ENCODE data around the gene C12orf60. TPM values are rescaled to one million over a fixed set of nuclear protein-coding genes. Genes with fewer than 3 reads are reported as not detected.
A peak's percentile ranks its signal among the peaks of the same experiment; 100 is the strongest.

The C12orf60 gene
- polyA plus RNA-seq, 3 donors = 0.11 to 0.46 TPM; not detected in 1

- H3K27me3 ChIP-seq (ENCODE audit: control insufficient read depth in 2 of 2, insufficient read depth in 2 of 2, low read length in 2 of 2) = peaks cover 0 to 2% of the 10 kb centered on the region in 2 donors
- H4K20me1 ChIP-seq (ENCODE audit: insufficient read depth, low read length) = no peaks in the 10 kb centered on the region
- peaks cover 0 to 13% (median 5%) of the 10 kb centered on the region in 3 donors for H3K27me3 Mint-ChIP-seq (ENCODE audit: low read depth in 3 of 3)
- DNase-seq = peak; percentile 2 to 18 (median 18)
- H3K4me1 Mint-ChIP-seq = no peaks in the 10 kb centered on the region
- H3K79me2 ChIP-seq (ENCODE audit: insufficient read depth, low read length) = no peaks in the 10 kb centered on the region
- no peak overlapping the region for H3K27ac Mint-ChIP-seq
- no peak overlapping the region for H3K4me2 ChIP-seq (replicated peaks; ENCODE audit: extremely low read depth, low read length, poor library complexity, severe bottlenecking)
- TF ChIP-seq, protein P1, sequence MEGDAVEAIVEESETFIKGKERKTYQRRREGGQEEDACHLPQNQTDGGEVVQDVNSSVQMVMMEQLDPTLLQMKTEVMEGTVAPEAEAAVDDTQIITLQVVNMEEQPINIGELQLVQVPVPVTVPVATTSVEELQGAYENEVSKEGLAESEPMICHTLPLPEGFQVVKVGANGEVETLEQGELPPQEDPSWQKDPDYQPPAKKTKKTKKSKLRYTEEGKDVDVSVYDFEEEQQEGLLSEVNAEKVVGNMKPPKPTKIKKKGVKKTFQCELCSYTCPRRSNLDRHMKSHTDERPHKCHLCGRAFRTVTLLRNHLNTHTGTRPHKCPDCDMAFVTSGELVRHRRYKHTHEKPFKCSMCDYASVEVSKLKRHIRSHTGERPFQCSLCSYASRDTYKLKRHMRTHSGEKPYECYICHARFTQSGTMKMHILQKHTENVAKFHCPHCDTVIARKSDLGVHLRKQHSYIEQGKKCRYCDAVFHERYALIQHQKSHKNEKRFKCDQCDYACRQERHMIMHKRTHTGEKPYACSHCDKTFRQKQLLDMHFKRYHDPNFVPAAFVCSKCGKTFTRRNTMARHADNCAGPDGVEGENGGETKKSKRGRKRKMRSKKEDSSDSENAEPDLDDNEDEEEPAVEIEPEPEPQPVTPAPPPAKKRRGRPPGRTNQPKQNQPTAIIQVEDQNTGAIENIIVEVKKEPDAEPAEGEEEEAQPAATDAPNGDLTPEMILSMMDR (IDR thresholded peaks at IDR 0.05) = no peak
- no peak overlapping the region for H2AFZ ChIP-seq (ENCODE audit: insufficient read depth, low read depth, low read length, poor library complexity, severe bottlenecking)
- H3K36me3 Mint-ChIP-seq = no peaks in the 10 kb centered on the region
- H3K36me3 ChIP-seq (replicated peaks in 1 of 2; ENCODE audit: control insufficient read depth in 1 of 2, insufficient read depth in 2 of 2, low read length in 2 of 2) = no peaks in the 10 kb centered on the region
- H3K4me1 ChIP-seq (ENCODE audit: control insufficient read depth in 1 of 2, insufficient read depth in 2 of 2, low read length in 2 of 2) = no peaks in the 10 kb centered on the region
- H3K27ac ChIP-seq (ENCODE audit: low read depth in 1 of 2, low read length in 2 of 2) = no peak overlapping the region
- H3K4me3 Mint-ChIP-seq = no peak overlapping the region
- intact Hi-C loops (cut with micrococcal nuclease) = no loop called here
- no peak overlapping the region for H3K4me3 ChIP-seq (replicated peaks in 1 of 3; ENCODE audit: low read depth in 2 of 3, low read length in 3 of 3)
- peaks cover 0 to 2% (median 0%) of the 10 kb centered on the region in 7 donors for H3K9me3 Mint-ChIP-seq
- no peaks in the 10 kb centered on the region for H3K9me3 ChIP-seq (replicated peaks in 1 of 2; ENCODE audit: control insufficient read depth in 1 of 2, insufficient read depth in 1 of 2, low read length in 2 of 2)
- no peak overlapping the region for H3K9ac ChIP-seq (ENCODE audit: insufficient read depth, low read length, poor library complexity, severe bottlenecking)
Observed at GRCh38 chr12:14828892-14829291, 25.4 kb downstream of the C12orf60 start.

GRCh38 chr12:14833336-14833735, 29.9 kb downstream of the C12orf60 start:
- no peaks in the 10 kb centered on the region for H3K36me3 ChIP-seq (replicated peaks in 1 of 2; ENCODE audit: control insufficient read depth in 1 of 2, insufficient read depth in 2 of 2, low read length in 2 of 2)
- no peak overlapping the region for H3K4me2 ChIP-seq (replicated peaks; ENCODE audit: extremely low read depth, low read length, poor library complexity, severe bottlenecking)
- no peak overlapping the region for H3K4me3 Mint-ChIP-seq
- no peaks in the 10 kb centered on the region for H4K20me1 ChIP-seq (ENCODE audit: insufficient read depth, low read length)
- H3K4me1 Mint-ChIP-seq = no peaks in the 10 kb centered on the region
- H3K36me3 Mint-ChIP-seq = no peaks in the 10 kb centered on the region
- no peaks in the 10 kb centered on the region for H3K9me3 ChIP-seq (replicated peaks in 1 of 2; ENCODE audit: control insufficient read depth in 1 of 2, insufficient read depth in 1 of 2, low read length in 2 of 2)
- H3K27me3 Mint-ChIP-seq (ENCODE audit: low read depth in 3 of 3) = peaks cover 0 to 8% (median 3%) of the 10 kb centered on the region in 3 donors
- TF ChIP-seq, protein P1 (IDR thresholded peaks at IDR 0.05) = no peak
- no peak for DNase-seq
- H3K79me2 ChIP-seq (ENCODE audit: insufficient read depth, low read length) = no peaks in the 10 kb centered on the region
- no CpG with 5 or more reads among the region's 3 CpGs for WGBS (ENCODE audit: insufficient coverage)
- intact Hi-C loops (cut with micrococcal nuclease) = no loop called here
- H3K4me1 ChIP-seq (ENCODE audit: control insufficient read depth in 1 of 2, insufficient read depth in 2 of 2, low read length in 2 of 2) = no peaks in the 10 kb centered on the region
- H3K27ac Mint-ChIP-seq = no peak overlapping the region
- no peak overlapping the region for H3K9ac ChIP-seq (ENCODE audit: insufficient read depth, low read length, poor library complexity, severe bottlenecking)
- H3K27me3 ChIP-seq (ENCODE audit: control insufficient read depth in 2 of 2, insufficient read depth in 2 of 2, low read length in 2 of 2) = peaks cover 0 to 2% of the 10 kb centered on the region in 2 donors
- H3K27ac ChIP-seq (ENCODE audit: low read depth in 1 of 2, low read length in 2 of 2) = no peak overlapping the region
- H3K4me3 ChIP-seq (replicated peaks in 1 of 3; ENCODE audit: low read depth in 2 of 3, low read length in 3 of 3) = no peak overlapping the region
- H2AFZ ChIP-seq (ENCODE audit: insufficient read depth, low read depth, low read length, poor library complexity, severe bottlenecking) = no peak overlapping the region
- H3K9me3 Mint-ChIP-seq = no peaks in the 10 kb centered on the region

Data from CD14-positive monocyte (primary cell).